Measurements from ENCODE around the gene LYAR. TPM values are rescaled to one million over a fixed set of nuclear protein-coding genes. Genes with fewer than 3 reads are reported as not detected.

The LYAR gene
- total and polyA plus RNA-seq, 2 experiments from 2014 or later, result 44.0 to 105 TPM

GRCh38 chr4:4317496-4318232 is 27.7 kb upstream of the LYAR start (continued):
- TF ChIP-seq STAT1 (IDR thresholded peaks at IDR 0.05; ENCODE audit: unreplicated experiment), result no peak

DNA sequence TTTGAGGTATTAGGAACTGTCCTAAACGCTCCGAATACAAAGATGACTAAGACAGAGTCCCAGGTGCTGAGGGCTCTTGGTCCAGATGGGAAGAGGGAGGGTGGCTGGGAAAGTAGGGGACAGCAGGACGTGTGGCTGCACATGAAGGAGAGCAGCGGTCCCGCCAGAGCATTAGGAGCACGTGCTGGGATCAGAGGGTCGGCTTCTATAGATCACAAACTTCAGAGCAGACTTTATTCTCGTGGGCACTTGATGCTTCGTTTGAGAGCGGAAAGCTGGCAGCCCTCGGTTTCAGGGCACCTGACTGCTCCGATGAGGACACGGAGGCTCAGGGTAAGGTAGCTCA is 26.2 kb upstream of the LYAR start:
- no peaks in the 10 kb centered on the region; the same call in 1 of the 2 replicates for H4K20me1 ChIP-seq (replicated peaks; ENCODE audit: insufficient read depth)
- no peak overlapping the region for H3K4me2 ChIP-seq
- peaks cover 2% of the 10 kb centered on the region for H3K27me3 Mint-ChIP-seq (ENCODE audit: insufficient read depth, low read depth, poor library complexity)
- H3K4me1 ChIP-seq (ENCODE audit: insufficient read depth), result no peaks in the 10 kb centered on the region
- H3K79me2 ChIP-seq (replicated peaks; ENCODE audit: insufficient read depth), result no peaks in the 10 kb centered on the region
- ATAC-seq (no peak; the same call in 2 of the 3 replicates), DNase-seq (ENCODE audit: low spot score) (no peak)
- H3K4me3 ChIP-seq, result no peak overlapping the region
- no peaks in the 10 kb centered on the region for H3K9me2 ChIP-seq (ENCODE audit: insufficient read depth)
- no peak overlapping the region for H3K4me3 Mint-ChIP-seq
- H3K4me1 Mint-ChIP-seq, result peaks cover 16% of the 10 kb centered on the region; the same call in 2 of the 3 replicates
- H3K9me3 Mint-ChIP-seq, result no peaks in the 10 kb centered on the region
- H3F3A ChIP-seq (replicated peaks; ENCODE audit: low read depth), result no peaks in the 10 kb centered on the region
- H3K36me3 Mint-ChIP-seq (ENCODE audit: low read depth), result peaks cover 11% of the 10 kb centered on the region; the same call in 2 of the 3 replicates
- no peak overlapping the region; the same call in none of the 2 replicates for H3K27ac Mint-ChIP-seq
- H3K36me3 ChIP-seq (ENCODE audit: insufficient read depth), result no peaks in the 10 kb centered on the region
- no peaks in the 10 kb centered on the region for H3K27me3 ChIP-seq (ENCODE audit: insufficient read depth)
- H3K27ac ChIP-seq (ENCODE audit: low read depth), result no peak overlapping the region
- no peak overlapping the region for H2AFZ ChIP-seq
- TF ChIP-seq ZNF331 (CRISPR knock-in tag; IDR thresholded peaks at IDR 0.05; ENCODE audit: low read depth), result no peak
- TF ChIP-seq JUNB (IDR thresholded peaks at IDR 0.05; ENCODE audit: unreplicated experiment), result no peak
- TF ChIP-seq NANOG (IDR thresholded peaks at IDR 0.05; ENCODE audit: borderline replicate concordance), result no peak
- no peak for TF ChIP-seq STAT1 (IDR thresholded peaks at IDR 0.05; ENCODE audit: unreplicated experiment)
- TF ChIP-seq, protein P1, sequence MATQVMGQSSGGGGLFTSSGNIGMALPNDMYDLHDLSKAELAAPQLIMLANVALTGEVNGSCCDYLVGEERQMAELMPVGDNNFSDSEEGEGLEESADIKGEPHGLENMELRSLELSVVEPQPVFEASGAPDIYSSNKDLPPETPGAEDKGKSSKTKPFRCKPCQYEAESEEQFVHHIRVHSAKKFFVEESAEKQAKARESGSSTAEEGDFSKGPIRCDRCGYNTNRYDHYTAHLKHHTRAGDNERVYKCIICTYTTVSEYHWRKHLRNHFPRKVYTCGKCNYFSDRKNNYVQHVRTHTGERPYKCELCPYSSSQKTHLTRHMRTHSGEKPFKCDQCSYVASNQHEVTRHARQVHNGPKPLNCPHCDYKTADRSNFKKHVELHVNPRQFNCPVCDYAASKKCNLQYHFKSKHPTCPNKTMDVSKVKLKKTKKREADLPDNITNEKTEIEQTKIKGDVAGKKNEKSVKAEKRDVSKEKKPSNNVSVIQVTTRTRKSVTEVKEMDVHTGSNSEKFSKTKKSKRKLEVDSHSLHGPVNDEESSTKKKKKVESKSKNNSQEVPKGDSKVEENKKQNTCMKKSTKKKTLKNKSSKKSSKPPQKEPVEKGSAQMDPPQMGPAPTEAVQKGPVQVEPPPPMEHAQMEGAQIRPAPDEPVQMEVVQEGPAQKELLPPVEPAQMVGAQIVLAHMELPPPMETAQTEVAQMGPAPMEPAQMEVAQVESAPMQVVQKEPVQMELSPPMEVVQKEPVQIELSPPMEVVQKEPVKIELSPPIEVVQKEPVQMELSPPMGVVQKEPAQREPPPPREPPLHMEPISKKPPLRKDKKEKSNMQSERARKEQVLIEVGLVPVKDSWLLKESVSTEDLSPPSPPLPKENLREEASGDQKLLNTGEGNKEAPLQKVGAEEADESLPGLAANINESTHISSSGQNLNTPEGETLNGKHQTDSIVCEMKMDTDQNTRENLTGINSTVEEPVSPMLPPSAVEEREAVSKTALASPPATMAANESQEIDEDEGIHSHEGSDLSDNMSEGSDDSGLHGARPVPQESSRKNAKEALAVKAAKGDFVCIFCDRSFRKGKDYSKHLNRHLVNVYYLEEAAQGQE (IDR thresholded peaks at IDR 0.05; ENCODE audit: unreplicated experiment), result no peak
- TF ChIP-seq, protein P2, sequence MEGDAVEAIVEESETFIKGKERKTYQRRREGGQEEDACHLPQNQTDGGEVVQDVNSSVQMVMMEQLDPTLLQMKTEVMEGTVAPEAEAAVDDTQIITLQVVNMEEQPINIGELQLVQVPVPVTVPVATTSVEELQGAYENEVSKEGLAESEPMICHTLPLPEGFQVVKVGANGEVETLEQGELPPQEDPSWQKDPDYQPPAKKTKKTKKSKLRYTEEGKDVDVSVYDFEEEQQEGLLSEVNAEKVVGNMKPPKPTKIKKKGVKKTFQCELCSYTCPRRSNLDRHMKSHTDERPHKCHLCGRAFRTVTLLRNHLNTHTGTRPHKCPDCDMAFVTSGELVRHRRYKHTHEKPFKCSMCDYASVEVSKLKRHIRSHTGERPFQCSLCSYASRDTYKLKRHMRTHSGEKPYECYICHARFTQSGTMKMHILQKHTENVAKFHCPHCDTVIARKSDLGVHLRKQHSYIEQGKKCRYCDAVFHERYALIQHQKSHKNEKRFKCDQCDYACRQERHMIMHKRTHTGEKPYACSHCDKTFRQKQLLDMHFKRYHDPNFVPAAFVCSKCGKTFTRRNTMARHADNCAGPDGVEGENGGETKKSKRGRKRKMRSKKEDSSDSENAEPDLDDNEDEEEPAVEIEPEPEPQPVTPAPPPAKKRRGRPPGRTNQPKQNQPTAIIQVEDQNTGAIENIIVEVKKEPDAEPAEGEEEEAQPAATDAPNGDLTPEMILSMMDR (conservative IDR thresholded peaks at IDR 0.05; ENCODE audit: low read depth in 2 of 2), result no peak
- no peak for TF ChIP-seq CREB1 (CRISPR knock-in tag; IDR thresholded peaks at IDR 0.05; ENCODE audit: low read depth)
- TF ChIP-seq, protein P3, sequence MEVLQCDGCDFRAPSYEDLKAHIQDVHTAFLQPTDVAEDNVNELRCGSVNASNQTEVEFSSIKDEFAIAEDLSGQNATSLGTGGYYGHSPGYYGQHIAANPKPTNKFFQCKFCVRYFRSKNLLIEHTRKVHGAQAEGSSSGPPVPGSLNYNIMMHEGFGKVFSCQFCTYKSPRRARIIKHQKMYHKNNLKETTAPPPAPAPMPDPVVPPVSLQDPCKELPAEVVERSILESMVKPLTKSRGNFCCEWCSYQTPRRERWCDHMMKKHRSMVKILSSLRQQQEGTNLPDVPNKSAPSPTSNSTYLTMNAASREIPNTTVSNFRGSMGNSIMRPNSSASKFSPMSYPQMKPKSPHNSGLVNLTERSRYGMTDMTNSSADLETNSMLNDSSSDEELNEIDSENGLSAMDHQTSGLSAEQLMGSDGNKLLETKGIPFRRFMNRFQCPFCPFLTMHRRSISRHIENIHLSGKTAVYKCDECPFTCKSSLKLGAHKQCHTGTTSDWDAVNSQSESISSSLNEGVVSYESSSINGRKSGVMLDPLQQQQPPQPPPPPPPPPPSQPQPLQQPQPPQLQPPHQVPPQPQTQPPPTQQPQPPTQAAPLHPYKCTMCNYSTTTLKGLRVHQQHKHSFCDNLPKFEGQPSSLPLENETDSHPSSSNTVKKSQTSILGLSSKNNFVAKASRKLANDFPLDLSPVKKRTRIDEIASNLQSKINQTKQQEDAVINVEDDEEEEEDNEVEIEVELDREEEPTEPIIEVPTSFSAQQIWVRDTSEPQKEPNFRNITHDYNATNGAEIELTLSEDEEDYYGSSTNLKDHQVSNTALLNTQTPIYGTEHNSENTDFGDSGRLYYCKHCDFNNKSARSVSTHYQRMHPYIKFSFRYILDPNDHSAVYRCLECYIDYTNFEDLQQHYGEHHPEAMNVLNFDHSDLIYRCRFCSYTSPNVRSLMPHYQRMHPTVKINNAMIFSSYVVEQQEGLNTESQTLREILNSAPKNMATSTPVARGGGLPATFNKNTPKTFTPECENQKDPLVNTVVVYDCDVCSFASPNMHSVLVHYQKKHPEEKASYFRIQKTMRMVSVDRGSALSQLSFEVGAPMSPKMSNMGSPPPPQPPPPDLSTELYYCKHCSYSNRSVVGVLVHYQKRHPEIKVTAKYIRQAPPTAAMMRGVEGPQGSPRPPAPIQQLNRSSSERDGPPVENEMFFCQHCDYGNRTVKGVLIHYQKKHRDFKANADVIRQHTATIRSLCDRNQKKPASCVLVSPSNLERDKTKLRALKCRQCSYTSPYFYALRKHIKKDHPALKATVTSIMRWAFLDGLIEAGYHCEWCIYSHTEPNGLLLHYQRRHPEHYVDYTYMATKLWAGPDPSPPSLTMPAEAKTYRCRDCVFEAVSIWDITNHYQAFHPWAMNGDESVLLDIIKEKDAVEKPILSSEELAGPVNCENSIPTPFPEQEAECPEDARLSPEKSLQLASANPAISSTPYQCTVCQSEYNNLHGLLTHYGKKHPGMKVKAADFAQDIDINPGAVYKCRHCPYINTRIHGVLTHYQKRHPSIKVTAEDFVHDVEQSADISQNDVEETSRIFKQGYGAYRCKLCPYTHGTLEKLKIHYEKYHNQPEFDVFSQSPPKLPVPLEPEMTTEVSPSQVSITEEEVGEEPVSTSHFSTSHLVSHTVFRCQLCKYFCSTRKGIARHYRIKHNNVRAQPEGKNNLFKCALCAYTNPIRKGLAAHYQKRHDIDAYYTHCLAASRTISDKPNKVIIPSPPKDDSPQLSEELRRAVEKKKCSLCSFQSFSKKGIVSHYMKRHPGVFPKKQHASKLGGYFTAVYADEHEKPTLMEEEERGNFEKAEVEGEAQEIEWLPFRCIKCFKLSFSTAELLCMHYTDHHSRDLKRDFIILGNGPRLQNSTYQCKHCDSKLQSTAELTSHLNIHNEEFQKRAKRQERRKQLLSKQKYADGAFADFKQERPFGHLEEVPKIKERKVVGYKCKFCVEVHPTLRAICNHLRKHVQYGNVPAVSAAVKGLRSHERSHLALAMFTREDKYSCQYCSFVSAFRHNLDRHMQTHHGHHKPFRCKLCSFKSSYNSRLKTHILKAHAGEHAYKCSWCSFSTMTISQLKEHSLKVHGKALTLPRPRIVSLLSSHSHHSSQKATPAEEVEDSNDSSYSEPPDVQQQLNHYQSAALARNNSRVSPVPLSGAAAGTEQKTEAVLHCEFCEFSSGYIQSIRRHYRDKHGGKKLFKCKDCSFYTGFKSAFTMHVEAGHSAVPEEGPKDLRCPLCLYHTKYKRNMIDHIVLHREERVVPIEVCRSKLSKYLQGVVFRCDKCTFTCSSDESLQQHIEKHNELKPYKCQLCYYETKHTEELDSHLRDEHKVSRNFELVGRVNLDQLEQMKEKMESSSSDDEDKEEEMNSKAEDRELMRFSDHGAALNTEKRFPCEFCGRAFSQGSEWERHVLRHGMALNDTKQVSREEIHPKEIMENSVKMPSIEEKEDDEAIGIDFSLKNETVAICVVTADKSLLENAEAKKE (CRISPR knock-in tag; IDR thresholded peaks at IDR 0.05), result no peak
- no peak for TF ChIP-seq ETS1 (IDR thresholded peaks at IDR 0.05)
- no peak for TF ChIP-seq POLR2AphosphoS5 (IDR thresholded peaks at IDR 0.05; ENCODE audit: low read depth)
- no peak for TF ChIP-seq ZNF114 (CRISPR knock-in tag; IDR thresholded peaks at IDR 0.05)
- no peak for TF ChIP-seq EZH2 (IDR thresholded peaks at IDR 0.05; ENCODE audit: low read depth, unreplicated experiment)

Data from GM23338 (cell line).